HG02852 (cell line): ENCODE measurements around the gene ABCD4.
"Not testable (repeated sequence)": the region's sequence is repeated elsewhere in the genome, so short reads cannot be mapped to it uniquely, and the experiment has no call there.

Source experiments
- ATAC-seq: cut with Tn5 transposase; IDR thresholded peaks from one replicate; pipeline ENCODE4 v1.9.1; 2021; ENCODE audit warnings: mild to moderate bottlenecking, moderate library complexity; ENCODE audit not compliant: unreplicated experiment

ABCD4 gene

DNA sequence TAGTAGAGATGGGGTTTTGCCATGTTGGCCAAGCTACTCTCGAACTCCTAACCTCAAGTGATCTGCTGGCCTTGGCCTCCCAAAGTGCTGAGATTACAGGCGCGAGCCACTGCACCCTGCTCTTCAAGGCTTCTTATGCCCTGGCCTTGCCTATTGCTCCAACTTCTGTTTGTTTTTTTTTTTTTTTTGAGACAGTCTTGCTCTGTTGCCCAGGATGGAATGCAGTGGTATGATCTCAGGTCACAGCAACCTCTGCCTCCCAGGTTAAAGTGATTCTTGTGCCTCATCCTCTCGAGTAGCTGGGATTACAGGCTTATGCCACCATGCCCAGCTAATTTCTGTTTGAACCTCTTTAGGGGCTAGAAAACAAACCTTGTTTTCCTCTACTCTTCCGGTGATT, 6.0 kb upstream of the ABCD4 start:
- no peak for ATAC-seq

DNA sequence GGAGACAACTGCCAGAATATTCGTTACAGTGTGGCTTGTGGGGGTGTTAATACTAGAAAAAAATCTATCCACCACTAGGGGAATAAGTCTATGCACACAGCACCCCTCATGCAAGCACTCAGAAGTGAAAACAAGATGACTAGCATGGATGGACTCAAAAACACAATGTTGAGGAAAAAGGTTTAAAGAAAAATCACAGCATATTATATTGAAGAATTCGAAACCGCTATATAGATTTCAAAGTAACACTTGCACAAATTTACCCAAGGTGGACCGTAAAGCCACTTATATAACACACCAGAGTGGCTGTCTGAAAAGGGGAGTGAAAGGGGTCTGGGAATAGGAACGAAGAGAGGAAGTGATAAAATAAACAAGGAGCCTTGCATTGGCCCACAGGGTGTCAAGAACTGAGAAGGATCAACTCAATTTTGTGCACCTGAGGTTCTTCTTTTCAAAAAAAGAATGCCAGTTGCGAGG, 544 bp downstream of the ABCD4 start:
- ATAC-seq = peak; percentile 3

DNA sequence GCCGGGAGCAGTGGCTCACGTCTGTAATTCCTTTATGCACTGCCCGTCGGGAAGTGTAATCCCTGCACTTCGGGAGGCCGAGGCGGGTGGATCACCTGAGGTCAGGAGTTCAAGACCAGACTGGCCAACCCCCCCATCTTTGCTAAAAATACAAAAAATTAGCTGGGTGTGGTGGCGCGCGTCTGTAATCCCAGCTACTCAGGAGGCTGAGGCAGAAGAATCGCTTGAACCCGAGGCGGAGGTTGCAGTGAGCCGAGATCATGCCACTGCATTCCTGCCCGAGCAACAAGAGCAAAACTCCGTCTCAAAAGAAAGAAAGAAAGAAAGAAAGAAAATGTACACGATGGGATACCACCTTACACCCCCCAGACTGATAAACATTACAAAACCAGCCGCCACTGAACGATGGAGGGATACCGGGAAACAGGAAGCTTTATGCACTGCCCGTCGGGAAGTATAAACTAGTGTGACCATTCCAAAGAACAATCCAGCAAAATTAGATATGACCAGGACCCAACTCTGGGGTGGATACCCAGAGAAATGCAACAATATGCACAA, 1.1 kb downstream of the ABCD4 start:
- no peak for ATAC-seq

DNA sequence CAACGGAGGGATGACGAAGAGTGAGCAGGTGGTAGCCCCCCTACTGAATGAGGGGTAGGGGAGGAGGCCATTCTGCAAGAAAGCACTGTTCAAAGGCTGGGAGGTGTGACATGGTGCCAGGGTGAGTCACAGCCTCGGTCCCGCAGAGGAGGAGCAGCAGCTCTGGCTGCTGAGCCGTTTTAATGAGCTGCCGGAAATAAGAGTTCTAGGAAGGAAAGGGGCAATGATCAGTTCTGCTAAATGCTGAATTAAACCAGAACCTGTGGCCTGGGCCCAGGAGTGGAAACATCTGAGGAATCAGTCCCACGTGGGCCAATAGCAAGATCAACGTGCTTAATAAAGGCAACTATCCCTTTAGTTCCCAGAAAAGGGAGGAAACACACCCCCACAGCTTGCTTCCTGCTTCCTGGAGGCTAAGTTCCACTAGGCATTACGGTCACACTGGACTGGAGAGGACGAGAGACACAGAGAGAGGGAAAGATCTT, 3.6 kb downstream of the ABCD4 start:
- no peak for ATAC-seq

DNA sequence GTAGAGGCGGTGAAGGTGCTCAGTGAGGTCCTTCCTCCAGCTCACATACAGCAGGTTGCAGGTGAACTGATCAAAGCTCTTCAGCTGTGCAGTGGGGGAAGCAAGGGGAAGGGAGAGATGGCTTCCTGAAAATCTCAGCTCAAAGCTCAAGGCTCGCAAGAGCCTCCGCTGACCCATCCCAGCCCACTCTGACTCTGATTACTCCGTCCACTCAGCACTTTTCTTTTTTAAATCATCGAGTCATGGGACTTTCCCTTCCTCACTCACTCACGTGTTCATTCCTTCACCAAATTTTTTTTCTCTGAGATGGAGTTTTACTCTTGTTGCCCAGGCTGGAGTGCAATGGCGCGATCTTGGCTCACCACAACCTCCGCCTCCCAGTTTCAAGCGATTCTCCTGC, 4.7 kb downstream of the ABCD4 start:
- no peak for ATAC-seq

DNA sequence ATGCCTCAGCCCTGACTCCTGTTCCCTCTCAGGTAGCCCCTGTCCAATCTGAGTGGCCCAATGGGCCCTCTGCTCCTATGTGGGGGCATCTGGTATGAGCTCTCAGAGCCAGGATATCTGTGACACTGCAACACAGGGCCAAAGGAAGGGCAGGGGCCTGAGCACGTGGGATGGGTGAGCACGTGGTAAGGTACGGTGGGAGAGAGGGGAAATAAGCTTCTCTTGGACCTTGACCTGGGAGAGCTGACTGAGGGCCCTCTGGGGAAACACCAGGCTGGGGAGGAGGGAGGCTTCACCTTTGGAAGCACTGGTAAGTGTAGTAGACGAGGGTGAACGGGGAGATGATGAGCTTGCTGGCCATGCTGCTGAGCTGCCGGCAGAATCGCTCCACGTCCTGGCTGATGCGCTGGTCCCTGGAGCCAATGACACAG, 6.7 kb downstream of the ABCD4 start:
- ATAC-seq = no peak

DNA sequence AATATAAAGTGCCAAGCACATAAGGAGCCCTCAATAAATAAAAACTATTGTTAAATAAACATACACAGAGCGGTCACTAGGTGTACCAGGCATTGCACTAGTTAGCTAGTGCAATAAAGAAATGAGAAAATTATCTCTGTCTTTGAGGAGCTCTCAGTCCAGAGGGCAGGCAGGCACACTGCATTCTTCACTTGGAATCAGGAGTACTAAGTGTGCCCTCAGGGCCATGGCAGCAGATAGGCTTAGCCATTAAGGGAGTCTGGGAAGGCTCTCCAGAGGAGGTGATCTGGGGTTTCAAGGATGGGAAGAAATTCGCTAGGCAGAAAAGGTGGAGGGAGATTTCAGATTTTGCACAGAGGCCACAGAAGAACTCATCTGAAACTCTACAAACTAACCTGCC, 9.1 kb downstream of the ABCD4 start:
- ATAC-seq = no peak

DNA sequence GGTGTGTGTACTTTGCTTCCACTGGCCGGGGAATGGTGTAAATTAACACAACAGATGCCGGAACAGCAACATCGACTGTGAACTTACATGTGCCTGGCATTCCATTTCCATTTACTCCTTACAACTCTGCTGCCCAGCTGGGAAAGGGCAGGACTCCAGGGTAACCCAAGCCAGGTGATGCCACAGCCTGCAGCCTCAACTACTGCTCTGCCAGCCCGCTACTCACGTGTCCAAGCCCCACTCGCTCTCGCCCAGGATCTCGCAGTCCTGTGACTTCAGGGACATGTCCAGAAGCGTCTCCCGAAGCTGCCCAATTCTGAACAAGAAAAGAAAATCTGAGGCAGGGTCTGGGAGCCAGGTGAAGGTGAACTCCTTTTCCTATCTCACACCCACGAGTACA, 10.7 kb downstream of the ABCD4 start:
- ATAC-seq = no peak

DNA sequence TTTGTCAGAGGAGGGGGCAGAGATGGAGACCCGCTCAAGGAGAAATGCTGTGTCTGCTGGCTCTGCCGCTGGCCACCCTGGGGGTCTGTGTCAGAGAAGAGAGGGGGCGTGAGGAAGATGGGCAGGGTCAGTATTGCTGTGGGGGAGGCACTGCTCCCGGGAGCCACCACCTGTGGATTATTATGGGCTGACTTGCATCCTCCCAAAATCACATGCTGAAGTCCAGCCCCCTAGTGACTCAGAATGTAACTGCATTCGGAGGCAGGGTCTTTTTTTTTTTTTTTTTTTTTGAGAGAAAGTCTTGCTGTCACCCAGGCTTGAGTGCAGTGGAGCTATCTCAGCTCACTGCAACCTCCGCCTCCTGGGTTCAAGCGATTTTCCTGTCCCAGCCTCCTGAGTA, 12.3 kb downstream of the ABCD4 start:
- ATAC-seq = no peak

DNA sequence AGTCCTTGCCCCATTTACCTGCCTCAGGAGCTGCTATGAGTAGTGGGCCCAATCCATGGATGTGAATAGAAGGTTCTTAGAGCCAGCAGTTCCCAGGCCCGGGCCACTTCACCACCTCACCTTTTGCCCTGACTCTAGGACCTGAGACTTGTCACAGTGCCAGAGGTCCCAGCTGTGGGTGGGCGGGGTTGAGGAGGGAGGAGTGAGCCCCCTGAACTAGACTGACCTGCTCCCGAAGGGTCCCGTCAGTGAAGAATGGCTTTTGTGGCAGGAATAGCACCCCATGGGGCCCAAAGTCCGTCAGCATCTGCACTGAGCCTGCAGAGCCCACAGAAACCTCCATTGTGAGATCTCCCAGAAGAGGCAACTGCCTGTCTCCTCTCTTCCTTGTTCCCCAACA, 12.9 kb downstream of the ABCD4 start:
- ATAC-seq = no peak

DNA sequence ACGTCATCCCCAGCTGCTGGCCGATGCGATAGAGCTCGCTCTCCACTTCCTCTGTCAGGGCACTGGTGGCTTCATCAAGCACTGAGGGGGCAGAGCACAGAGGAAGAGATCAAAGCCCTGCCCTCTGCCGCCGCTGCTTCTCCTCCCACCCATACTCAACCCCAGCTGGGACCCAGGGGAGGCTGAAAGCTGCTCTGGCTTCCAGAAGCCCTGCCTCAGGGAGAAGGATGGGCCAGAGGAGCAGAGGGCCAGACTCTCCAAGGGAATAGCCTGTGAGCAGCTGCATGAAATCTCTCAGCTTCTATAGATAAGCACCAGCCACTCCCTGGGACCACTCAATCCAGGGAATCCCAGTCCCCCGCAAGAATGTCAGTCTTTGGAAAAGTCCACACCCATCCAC, 16.0 kb downstream of the ABCD4 start:
- ATAC-seq = no peak

DNA sequence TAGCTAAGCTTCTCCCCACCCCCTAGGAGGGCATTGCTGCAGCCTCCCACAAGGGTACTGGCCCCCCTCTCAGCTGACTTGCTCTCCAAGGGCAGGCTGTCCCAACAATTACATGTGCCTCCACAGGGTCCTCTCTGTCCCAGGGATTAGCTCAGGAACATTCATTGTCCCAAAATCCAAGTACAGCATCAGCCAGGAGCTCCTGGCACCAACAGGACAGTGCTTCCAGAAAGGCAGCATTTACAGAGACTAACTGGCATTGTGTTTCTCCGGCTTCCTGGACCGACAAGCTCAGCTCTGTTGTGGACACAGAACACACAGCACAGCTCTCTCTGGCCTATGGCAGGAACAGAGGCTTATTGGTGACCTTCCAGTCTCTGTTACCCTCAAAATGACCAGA, 21.7 kb downstream of the ABCD4 start:
- ATAC-seq = no peak

DNA sequence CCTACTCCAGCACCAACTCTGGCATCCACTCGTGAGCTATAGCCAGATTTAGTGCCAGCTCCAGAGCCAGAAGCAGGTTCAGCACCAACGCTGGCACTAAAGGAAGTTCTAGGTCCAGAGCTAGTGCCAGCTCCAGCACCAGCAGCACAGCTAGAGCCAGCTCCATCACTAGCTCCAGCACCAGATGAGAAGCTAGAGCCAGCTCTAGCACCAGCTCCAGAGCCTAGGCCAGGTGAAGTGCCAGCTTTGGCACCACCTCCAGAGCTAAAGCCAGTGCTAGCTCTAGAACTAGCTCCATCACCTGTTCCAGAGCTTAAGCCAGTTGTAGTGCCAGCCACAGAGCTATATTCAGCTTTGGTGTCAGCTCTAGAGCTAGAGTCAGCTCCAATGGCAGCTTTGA, 24.7 kb downstream of the ABCD4 start:
- ATAC-seq = no peak

DNA sequence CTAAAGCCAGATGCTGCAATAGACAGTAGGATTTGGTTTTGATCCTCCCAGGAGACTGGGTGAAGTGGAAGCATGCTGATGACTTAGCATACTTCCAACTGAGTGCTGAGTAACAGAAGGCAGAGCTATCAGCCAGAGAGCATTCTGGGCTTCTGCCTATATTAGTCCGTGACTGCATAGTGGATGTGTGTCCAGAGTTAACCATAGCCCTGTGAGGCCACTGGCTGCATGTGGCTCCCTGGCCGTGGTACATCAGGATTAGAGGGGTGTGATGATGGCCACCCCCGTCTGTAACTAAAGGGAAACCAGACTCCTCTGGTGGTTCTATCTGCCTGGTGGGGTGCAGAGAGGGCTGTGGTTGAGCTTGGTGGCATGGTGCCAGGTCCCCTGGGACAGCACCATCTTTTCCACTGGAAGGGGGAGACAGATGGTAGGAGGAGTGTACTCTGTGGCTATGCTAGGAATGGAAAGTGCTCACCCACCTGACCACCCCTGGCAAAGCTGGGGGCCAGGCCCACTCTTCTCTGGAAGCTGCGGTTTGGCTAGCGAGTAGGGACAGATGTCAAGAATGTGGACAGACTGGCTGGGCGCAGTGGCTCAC, 27.4 kb downstream of the ABCD4 start:
- ATAC-seq = no peak

DNA sequence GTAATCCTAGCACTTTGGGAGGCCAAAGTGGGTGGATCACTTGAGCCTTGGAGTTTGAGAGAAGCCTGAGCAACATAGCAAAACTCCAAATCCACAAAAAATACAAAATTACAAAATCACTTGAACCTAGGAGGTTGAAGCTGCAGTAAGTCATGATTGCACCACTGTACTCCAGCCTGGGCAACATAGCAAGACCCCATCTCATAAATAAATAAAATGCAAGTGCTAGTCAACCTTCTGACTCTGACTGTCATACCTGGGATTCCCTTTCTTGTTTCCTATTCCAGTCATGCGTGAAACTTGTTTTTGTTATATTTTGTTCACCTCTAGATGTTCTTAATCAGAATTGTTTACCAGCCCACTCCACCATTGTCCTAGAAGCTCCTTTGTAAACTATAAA, 31.4 kb downstream of the ABCD4 start:
- ATAC-seq = no peak

DNA sequence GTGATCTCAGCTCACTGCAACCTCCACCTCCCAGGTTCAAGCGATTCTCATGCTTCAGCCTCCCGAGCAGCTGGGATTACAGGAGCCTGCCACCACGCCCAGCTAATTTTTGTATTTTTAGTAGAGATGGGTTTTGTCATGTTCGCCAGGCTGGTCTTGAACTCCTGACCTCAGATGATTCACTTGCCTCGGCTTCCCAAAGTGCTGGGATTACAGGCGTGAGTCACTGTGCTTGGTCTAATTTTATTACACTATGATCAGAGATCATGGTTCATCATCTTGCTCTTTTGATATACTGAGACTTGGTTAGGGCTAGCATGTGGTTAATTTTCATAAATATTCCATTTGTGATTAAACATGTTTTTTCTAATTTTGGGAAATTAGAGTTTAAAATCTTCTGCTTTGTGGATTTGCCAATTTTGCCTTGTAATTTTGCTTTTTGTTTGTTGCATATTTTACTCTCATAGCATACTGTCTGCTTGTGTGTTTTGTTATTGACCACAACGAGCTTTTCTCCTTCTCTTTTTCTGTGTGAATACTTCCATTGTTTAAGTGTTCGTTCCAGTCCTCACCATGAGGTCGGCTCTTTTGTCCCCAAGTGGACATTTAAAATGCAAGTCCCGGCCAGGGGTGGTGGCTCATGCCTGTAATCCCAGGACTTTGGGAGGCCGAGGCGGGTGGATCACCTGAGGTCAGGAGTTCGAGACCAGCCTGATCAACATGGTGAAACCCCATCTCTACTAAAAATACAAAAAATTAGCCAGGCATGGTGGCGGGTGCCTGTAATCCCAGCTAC, 32.2 kb downstream of the ABCD4 start:
- not testable (repeated sequence) for ATAC-seq

DNA sequence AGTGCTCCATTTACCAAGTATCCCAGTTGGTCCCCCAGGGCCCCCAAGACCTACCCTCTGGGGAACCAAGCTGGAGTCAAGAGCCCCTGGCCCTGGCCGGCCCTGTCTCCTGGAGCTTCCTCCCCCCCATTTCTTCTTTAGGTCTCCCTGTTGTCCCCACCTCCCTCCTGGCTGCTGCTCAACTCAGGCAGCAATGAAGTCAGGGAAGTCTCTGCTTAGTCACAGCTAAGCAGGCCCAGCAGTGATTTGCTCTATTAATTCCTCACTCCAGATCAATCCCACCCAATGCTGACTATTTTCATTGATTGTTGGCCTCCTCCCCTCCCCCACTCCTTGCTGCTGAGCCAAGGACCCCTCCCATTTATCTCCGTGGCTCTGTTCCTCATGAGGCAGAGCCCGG, 35.1 kb downstream of the ABCD4 start:
- ATAC-seq = no peak

DNA sequence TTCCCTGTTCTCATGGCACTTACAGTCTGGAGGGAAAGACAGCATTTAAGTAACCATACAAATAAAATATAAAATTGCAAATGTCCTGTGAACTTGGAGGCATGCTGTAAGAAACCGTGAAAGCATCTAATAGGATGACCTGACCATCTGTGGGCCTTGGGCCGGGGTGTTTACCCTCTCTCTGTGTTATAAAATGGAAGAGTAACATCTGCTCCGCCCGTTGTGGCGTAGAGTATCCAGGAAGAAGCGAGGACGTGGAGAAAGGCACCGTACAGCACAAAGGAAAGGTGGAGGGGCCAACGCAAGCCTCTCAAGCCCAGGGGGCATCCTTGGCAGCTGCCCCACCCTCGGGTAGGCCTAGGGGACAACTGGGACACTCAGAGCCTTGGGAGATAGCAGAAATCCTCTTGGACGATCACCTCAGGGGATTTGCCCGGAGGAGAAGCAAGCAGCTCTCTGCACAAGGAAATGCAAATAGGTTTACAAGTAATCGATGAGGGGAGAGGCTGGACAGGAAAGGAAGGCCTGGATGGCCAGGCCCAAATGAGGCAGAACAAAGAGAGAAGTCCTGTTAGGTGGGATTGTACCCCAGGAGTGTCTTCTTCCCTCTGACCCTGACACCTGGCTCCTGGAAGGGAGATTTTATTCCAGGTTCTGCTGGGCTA, 37.3 kb downstream of the ABCD4 start:
- ATAC-seq = no peak

DNA sequence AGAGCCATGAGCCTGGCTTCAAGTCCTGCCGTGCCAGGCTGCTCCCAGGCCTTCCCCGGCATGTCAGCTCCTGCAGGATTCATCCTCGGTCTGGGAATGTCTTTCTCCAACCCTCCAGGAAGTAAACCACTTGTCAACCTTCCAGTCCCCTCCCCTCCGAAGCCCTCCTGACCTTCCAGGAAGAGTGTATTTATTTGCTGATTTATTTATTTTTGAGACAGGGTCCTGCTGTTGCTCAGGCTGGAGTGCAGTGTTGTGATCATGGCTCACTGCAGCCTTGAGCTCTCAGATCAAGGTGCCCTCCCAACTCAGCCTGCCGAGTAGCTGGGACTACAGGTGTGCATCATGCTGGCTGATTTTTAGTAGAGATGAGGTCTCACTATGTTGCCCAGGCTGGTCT, 38.8 kb downstream of the ABCD4 start:
- no peak for ATAC-seq

DNA sequence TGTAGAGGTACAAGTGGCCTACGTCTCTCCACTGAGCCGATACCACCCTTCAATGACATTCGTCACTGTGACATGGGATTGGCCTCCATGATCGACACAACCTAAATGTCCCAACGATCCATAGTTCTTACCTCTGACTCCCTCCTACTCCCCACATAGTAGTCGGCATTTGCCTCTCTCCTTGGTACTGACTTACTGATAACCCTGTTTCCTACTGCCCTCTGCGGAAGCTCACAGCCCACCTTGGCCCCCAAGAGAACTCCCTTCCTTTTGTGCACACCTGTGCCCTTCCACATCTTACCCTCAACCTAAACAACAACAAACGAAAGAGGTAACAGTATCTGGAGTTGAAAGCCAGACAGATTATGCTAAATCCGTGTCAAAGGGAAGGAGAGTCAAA, 39.6 kb downstream of the ABCD4 start:
- no peak for ATAC-seq

DNA sequence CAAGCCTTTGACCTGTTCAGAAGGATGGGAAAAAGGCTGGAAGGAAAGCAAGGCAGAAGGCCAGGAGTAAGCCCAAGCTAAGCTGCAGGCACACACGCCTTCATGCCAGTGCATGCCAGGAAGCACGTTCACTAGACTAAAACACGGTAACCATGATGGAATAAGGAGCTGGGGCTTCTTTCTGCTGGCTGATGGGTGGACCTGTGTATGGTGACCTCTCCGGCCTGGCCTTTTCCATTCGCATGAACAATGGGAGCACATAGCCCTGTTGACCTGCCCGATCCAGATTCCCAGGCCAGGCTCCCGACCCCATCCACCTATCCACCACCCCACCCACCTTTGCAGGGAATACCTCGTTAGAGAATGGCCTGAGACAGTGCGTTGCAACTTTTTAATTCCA, 40.7 kb downstream of the ABCD4 start:
- no peak for ATAC-seq

DNA sequence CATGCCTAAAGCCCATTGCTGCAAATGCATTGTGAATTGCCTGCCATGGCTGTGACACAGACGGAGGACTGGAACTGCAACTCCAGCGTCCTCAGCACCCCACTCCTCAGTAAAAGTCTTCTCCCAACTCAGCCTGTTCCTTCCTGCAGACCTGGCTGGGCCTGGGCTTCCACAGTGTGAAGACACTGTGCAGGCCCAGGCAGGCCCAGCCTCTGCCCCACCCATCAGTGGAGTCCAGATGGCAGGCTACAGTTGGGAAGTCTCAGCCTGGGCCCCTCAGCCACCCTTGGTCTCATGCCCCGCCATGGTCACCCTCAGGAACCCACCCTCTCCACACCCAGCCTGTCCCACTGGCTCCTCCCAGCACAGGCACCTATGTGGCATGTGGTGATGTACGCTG, 41.4 kb downstream of the ABCD4 start:
- no peak for ATAC-seq
